Uterus (tissue), 4 donors: ENCODE measurements around the gene HMX3. TPM values are rescaled to one million over a fixed set of nuclear protein-coding genes. Genes with fewer than 3 reads are reported as not detected.

Experiments used
- DNase-seq, 2 donors: peaks; one replicate each; pipeline ENCODE4 v3.0.0-alpha.2; 2019 to 2020
- H3K27ac ChIP-seq, 2 donors: fragments of 200-600 bp; sonication (generic); 1 replicate in 1 of 2; 2 replicates in 1 of 2; pipeline ENCODE4 v1.5.1; 2016 to 2018
- H3K27me3 ChIP-seq, 2 donors: fragments of 200-600 bp; sonication (generic); one replicate each; pipeline ENCODE4 v1.5.1; 2018 to 2019; ENCODE audit warnings: control low read depth in 1 of 2
- H3K36me3 ChIP-seq, 2 donors: fragments of 200-600 bp; sonication (generic); one replicate each; pipeline ENCODE4 v1.5.1; 2019; ENCODE audit warnings: control low read depth in 1 of 2
- H3K4me1 ChIP-seq, 2 donors: fragments of 200-600 bp; sonication (generic); one replicate each; pipeline ENCODE4 v1.5.1; 2018 to 2019; ENCODE audit warnings: control low read depth in 1 of 2
- H3K4me3 ChIP-seq, 2 donors: fragments of 200-600 bp; sonication (generic); 1 replicate in 1 of 2; 2 replicates in 1 of 2; pipeline ENCODE4 v1.5.1; 2018 to 2019; ENCODE audit warnings: mild to moderate bottlenecking in 1 of 2
- H3K9me3 ChIP-seq, 2 donors: fragments of 200-600 bp; sonication (generic); one replicate each; pipeline ENCODE4 v1.5.1; 2019; ENCODE audit warnings: control low read depth in 1 of 2
- POLR2A ChIP-seq, 2 donors: fragments of 450-650 bp; IDR thresholded peaks; one replicate each; pipeline ENCODE4 v1.6.1; 2016; ENCODE audit warnings: antibody characterized with exemption in 2 of 2, mild to moderate bottlenecking in 1 of 2, moderate library complexity in 1 of 2
- intact Hi-C: fragments of 100-400 bp; cut with DNase I; formaldehyde crosslinking; loops from one replicate; pipeline ENCODE4 v1.15.1; 2023; ENCODE audit warnings: low total_unique reads
- total RNA-seq, 4 donors: library from RNA; depleted of rRNA in 3 of 4; stranded (reverse); fragments of >200 nt in 3 of 4; gene quantifications; one replicate each; pipeline versions ENCODE4 v1.1.0 to v1.2.4, GENCODE V29; 2014 to 2023
- TF ChIP-seq, protein P1 (sequence below), 4 experiments: fragments of 200-600 bp in 2 of 4; fragments of 450-650 bp in 2 of 4; sonication (generic) in 2 of 4; IDR thresholded peaks; one replicate each; pipeline ENCODE4 v1.5.1; 2016 to 2019; ENCODE audit warnings: antibody characterized with exemption in 4 of 4, mild to moderate bottlenecking in 2 of 4, moderate library complexity in 1 of 4
- donor health status: DM: yes; HTN: yes; CAD: no.

The HMX3 gene
- total RNA-seq, 4 donors from 2014 or later = not detected

GRCh38 chr10:123150271-123150985, 14.7 kb downstream of the HMX3 start:
- Histone ChIP-seq H3K27me3 (peaks cover 33 to 69% of the 10 kb centered on the region in 2 donors), H3K36me3 (no peaks in the 10 kb centered on the region), H3K4me1 (peaks cover 0 to 11% of the 10 kb centered on the region in 2 donors), H3K4me3 (peak overlapping the region in 1 of 2 donors; percentile 31), H3K9me3 (no peaks in the 10 kb centered on the region), H3K27ac (no peak overlapping the region)
- DNase-seq = peak in 1 of 2 donors; percentile 11
- TF ChIP-seq, protein P1, sequence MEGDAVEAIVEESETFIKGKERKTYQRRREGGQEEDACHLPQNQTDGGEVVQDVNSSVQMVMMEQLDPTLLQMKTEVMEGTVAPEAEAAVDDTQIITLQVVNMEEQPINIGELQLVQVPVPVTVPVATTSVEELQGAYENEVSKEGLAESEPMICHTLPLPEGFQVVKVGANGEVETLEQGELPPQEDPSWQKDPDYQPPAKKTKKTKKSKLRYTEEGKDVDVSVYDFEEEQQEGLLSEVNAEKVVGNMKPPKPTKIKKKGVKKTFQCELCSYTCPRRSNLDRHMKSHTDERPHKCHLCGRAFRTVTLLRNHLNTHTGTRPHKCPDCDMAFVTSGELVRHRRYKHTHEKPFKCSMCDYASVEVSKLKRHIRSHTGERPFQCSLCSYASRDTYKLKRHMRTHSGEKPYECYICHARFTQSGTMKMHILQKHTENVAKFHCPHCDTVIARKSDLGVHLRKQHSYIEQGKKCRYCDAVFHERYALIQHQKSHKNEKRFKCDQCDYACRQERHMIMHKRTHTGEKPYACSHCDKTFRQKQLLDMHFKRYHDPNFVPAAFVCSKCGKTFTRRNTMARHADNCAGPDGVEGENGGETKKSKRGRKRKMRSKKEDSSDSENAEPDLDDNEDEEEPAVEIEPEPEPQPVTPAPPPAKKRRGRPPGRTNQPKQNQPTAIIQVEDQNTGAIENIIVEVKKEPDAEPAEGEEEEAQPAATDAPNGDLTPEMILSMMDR (IDR thresholded peaks at IDR 0.05) = no peak
- no peak for TF ChIP-seq POLR2A (IDR thresholded peaks at IDR 0.05)
- intact Hi-C loops = no loop called here

- Histone ChIP-seq H3K27ac (no peak overlapping the region), H3K4me1 (peaks cover 3 to 11% of the 10 kb centered on the region in 2 donors), H3K36me3 (no peaks in the 10 kb centered on the region), H3K9me3 (no peaks in the 10 kb centered on the region), H3K27me3 (peaks cover 28 to 62% of the 10 kb centered on the region in 2 donors), H3K4me3 (no peak overlapping the region)
- intact Hi-C loops = no loop called here
- TF ChIP-seq, protein P1 (IDR thresholded peaks at IDR 0.05) = no peak
- TF ChIP-seq POLR2A (IDR thresholded peaks at IDR 0.05) = no peak
- no peak for DNase-seq
Observed at GRCh38 chr10:123150986-123151736, 15.4 kb downstream of the HMX3 start.

GRCh38 chr10:123151737-123152135, 16.0 kb downstream of the HMX3 start:
- Histone ChIP-seq H3K9me3 (no peaks in the 10 kb centered on the region), H3K4me1 (peaks cover 3 to 11% of the 10 kb centered on the region in 2 donors), H3K36me3 (no peaks in the 10 kb centered on the region), H3K27ac (no peak overlapping the region), H3K4me3 (no peak overlapping the region), H3K27me3 (peaks cover 27 to 60% of the 10 kb centered on the region in 2 donors)
- DNase-seq = no peak
- no peak for TF ChIP-seq POLR2A (IDR thresholded peaks at IDR 0.05)
- TF ChIP-seq, protein P1 (IDR thresholded peaks at IDR 0.05) = no peak
- intact Hi-C loops = no loop called here

GRCh38 chr10:123153486-123154091, 17.8 kb downstream of the HMX3 start:
- peaks cover 3 to 11% of the 10 kb centered on the region in 2 donors for H3K4me1 ChIP-seq

More at GRCh38 chr10:123153486-123154091, 17.8 kb downstream of the HMX3 start:
- H3K36me3 ChIP-seq = no peaks in the 10 kb centered on the region
- no peaks in the 10 kb centered on the region for H3K9me3 ChIP-seq
- intact Hi-C loops = no loop called here
- no peak overlapping the region for H3K4me3 ChIP-seq
- TF ChIP-seq POLR2A (IDR thresholded peaks at IDR 0.05) = no peak
- TF ChIP-seq, protein P1 (IDR thresholded peaks at IDR 0.05) = no peak
- H3K27me3 ChIP-seq = peaks cover 18 to 41% of the 10 kb centered on the region in 2 donors
- no peak overlapping the region for H3K27ac ChIP-seq
- no peak for DNase-seq
